Choroid plexus epithelial cell (primary cell): ENCODE results near the gene ACAD11.

Source experiments
- DNase-seq: peaks from one replicate; pipeline ENCODE4 v3.0.0-alpha.2; 2010; ENCODE audit warnings: low read depth
- H3K4me3 ChIP-seq: 2 replicates; pipeline ENCODE4 v1.5.1; 2011; ENCODE audit warnings: low read depth, mild to moderate bottlenecking, control low read depth, low read length, moderate library complexity
- TF ChIP-seq, protein P1 (sequence below): conservative IDR thresholded peaks from 2 replicates; pipeline ENCODE4 v1.5.1; 2011; ENCODE audit warnings: low read depth, mild to moderate bottlenecking, control low read depth, inconsistent platforms, low read length, moderate library complexity

The ACAD11 gene

DNA sequence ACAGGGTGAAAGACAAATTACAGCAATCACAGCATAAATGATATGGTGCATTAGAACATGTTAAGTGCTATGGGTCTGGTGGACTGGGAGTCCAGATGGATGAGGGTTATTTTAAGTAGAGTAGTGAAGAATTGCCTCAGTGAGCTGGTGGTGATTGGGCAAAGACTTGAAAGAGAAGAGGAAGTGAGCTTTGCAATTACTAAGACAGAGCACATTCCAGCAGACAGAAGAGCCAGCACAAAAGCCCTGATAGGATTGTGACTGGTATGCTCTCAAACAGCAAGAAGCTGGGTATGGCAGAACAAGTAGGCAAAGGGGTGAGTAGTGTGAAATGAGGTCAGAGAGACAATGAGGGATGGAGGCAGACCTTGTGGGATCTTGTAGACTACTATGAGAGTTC is 64.6 kb downstream of the ACAD11 start:
- H3K4me3 ChIP-seq: no peak overlapping the region
- DNase-seq: peak; percentile 75
- TF ChIP-seq, protein P1, sequence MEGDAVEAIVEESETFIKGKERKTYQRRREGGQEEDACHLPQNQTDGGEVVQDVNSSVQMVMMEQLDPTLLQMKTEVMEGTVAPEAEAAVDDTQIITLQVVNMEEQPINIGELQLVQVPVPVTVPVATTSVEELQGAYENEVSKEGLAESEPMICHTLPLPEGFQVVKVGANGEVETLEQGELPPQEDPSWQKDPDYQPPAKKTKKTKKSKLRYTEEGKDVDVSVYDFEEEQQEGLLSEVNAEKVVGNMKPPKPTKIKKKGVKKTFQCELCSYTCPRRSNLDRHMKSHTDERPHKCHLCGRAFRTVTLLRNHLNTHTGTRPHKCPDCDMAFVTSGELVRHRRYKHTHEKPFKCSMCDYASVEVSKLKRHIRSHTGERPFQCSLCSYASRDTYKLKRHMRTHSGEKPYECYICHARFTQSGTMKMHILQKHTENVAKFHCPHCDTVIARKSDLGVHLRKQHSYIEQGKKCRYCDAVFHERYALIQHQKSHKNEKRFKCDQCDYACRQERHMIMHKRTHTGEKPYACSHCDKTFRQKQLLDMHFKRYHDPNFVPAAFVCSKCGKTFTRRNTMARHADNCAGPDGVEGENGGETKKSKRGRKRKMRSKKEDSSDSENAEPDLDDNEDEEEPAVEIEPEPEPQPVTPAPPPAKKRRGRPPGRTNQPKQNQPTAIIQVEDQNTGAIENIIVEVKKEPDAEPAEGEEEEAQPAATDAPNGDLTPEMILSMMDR: no peak

DNA sequence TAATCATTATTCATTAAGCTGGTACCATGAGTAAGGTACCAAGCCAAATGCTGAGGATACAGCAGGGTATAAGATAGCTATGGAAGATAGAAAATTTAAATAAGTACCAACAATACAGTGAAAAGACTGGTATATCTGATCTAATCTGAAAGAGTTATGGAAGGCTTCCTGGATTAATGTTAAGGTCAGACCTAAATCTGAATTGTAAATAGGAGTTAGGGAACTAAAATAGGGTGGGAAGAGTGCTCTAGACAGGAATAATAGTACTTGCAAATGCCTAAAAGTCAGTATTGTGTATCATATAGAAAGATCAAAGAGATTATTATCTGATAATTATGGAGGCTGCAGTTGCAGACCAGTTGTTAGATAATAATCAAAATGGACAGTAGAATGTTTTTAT is 65.1 kb downstream of the ACAD11 start:
- DNase-seq: no peak
- TF ChIP-seq, protein P1: no peak
- H3K4me3 ChIP-seq: no peak overlapping the region

DNA sequence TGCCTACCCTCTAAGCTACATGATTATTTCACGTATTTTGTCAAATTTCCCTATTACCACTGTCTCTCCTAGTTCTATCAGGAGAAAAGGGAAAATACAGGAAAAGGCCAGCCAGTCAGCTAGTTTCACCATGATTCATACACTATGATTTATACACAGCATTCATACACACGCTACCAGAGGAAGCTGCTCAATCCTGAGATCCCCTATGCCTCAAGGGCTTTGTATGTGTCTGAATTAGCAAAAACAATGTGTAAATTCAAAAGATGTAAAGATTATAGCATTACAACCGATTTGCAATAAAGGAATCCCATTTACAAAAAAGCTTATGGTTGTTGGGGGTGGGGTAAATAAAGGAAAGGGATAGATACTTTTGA is 65.7 kb downstream of the ACAD11 start:
- no peak overlapping the region for H3K4me3 ChIP-seq
- peak; percentile 67 for DNase-seq
- TF ChIP-seq, protein P1: no peak

DNA sequence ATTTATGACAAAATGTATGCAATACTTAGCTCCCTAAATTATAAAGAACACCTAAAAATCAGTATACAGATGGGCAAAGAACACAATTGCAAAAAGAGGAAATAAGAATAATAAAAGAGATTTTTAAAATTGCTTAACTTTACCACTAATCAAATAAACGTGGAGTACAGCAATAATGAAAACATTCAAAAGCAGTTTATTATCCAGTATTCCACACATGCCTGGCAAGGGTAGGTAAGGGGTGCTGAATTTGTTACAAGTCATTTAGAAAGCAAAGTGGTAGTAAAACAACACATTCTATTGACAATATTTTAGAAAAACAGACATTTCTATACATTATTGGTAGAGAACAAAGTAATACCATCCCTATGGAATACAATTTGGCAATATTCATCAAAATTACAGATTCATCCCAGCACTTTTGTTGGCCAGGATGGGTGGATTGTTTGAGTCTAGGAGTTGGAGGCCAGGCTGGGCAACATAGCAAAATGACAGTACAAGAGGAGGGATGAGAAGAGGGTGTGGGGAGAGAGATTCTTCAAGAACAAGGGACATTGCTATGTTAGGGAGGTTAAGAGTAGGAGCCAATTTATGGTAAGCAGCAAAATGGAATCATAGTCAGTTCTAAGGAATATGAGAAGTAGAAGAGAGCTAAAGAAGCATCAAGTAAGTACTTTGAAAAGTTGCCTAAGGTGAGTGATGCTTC is 66.2 kb downstream of the ACAD11 start:
- DNase-seq: no peak
- TF ChIP-seq, protein P1: no peak
- H3K4me3 ChIP-seq: no peak overlapping the region

DNA sequence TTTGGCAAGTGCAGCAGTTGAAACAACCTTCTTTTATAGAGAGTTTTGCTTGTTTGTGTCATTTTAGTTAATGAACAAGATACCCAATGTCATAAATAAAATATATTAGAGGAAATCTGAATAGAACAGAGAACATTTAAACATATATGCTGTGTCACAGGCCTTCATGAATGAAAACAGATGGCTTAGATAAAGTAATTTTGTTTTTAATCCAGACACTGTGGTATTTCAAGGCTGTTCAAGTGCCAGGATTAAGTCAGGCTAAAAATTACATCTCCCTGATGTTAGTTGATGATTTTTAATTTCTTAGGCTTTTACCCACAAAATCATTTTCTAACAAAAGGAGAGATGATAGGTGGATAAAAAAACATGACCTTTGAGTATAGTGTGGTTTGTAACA is 67.4 kb downstream of the ACAD11 start:
- DNase-seq: no peak
- H3K4me3 ChIP-seq: no peak overlapping the region
- TF ChIP-seq, protein P1: no peak

DNA sequence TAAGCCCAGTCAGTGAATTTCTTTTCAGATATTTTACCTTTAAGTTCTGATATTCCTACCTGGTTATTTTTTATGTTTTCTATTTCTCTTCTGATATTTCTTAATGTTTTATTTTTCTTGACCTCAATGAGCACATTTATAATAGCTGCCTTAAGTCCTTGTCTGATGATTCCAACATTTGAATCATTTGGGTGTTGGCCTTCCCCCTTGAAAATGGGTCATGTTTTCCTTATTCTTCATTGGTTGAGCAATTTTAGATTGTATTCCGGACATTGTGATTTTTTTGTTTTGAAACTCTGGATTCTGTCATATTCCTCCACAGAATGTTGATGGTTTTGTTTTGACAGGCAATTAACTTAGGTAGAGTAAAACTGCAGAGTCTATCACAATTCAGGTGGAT is 72.2 kb downstream of the ACAD11 start:
- no peak overlapping the region for H3K4me3 ChIP-seq
- DNase-seq: no peak
- TF ChIP-seq, protein P1: no peak

DNA sequence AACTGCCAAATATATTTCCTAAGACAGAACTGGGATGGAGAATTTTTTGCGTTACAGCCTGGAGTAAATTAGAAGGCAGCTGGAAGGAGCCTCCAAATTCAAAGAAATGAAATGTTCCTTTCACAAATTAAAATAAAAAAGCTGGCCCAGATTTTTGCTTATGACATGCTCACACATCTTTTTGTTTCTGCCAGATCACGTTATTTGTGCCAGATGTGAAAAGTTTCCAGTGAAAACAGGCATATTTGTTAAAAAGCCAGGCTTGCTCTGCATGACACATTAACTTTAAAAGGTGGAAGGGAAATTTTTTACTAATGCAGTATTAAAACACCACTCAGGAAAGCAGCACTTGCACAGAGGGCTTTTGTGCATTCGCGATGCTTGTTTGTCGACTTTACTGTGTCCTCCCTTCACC is 85.8 kb downstream of the ACAD11 start:
- no peak overlapping the region for H3K4me3 ChIP-seq
- TF ChIP-seq, protein P1: no peak
- no peak for DNase-seq
